Peyer's patch (tissue), 4 donors: ENCODE measurements around the gene JUN. TPM values are rescaled to one million over a fixed set of nuclear protein-coding genes. Genes with fewer than 3 reads are reported as not detected.

ENCODE experiments used
- DNase-seq, 3 donors: peaks; one replicate each; pipeline ENCODE4 v3.0.0-alpha.2; 2017 to 2019
- H3K27ac ChIP-seq, 4 donors: fragments of 200-600 bp; sonication (generic); one replicate each; pipeline ENCODE4 v1.5.1; 2016 to 2019
- H3K27me3 ChIP-seq, 2 donors: fragments of 200-600 bp; sonication (generic); one replicate each; pipeline ENCODE4 v1.5.1; 2019
- H3K36me3 ChIP-seq, 3 donors: fragments of 200-600 bp; sonication (generic); one replicate each; pipeline ENCODE4 v1.5.1; 2016 to 2019
- H3K4me1 ChIP-seq, 4 donors: fragments of 200-600 bp; sonication (generic); one replicate each; pipeline ENCODE4 v1.5.1; 2016 to 2019
- H3K4me3 ChIP-seq, 4 donors: fragments of 200-600 bp; sonication (generic); 1 replicate in 3 of 4; 2 replicates in 1 of 4; pipeline ENCODE4 v1.5.1; 2016 to 2019; ENCODE audit warnings: mild to moderate bottlenecking in 1 of 4
- H3K9me3 ChIP-seq, 4 donors: fragments of 200-600 bp; sonication (generic); one replicate each; pipeline ENCODE4 v1.5.1; 2016 to 2019; ENCODE audit warnings: mild to moderate bottlenecking in 1 of 4
- CTCF ChIP-seq, 6 experiments: fragments of 450-650 bp in 4 of 6; fragments of 200-600 bp in 2 of 6; sonication (generic) in 1 of 6; IDR thresholded peaks; one replicate each; pipeline ENCODE4 v1.5.1; 2017 to 2019; ENCODE audit warnings: antibody characterized with exemption in 6 of 6, mild to moderate bottlenecking in 3 of 6, moderate library complexity in 1 of 6
- POLR2A ChIP-seq, 2 donors: fragments of 450-650 bp; IDR thresholded peaks; one replicate each; pipeline ENCODE4 v1.5.1; 2017; ENCODE audit warnings: antibody characterized with exemption in 2 of 2, mild to moderate bottlenecking in 2 of 2, moderate library complexity in 2 of 2
- total RNA-seq, 4 donors: library from RNA; depleted of rRNA; stranded (reverse); fragments of >200 nt; gene quantifications; one replicate each; pipeline ENCODE4 v1.1.0, GENCODE V29; 2016

The JUN gene
- total RNA-seq = 100 to 1,000 TPM; 158 to 277 (median 208) TPM

GRCh38 chr1:58783993-58784757 lies at the start of gene JUN:
Gene JUN (minus strand): TSS chr1:58784047. CDS start chr1:58783070, 977 bp downstream.
- no peaks in the 10 kb centered on the region for H3K27me3 ChIP-seq
- peaks cover 0 to 7% (median 2%) of the 10 kb centered on the region in 4 donors for H3K4me1 ChIP-seq
- peak; percentile 99 to 100 (median 99) for DNase-seq
- H3K4me3 ChIP-seq = peak within 1 kb of the TSS; percentile 79 to 98 (median 86)
- peaks cover 0 to 19% (median 0%) of the 10 kb centered on the region in 3 donors for H3K36me3 ChIP-seq
- TF ChIP-seq POLR2A (IDR thresholded peaks at IDR 0.05) = peak; percentile 100
- peak in 2 of 6 experiments; percentile 2 to 44 for TF ChIP-seq CTCF (IDR thresholded peaks at IDR 0.05)
- H3K9me3 ChIP-seq = no peaks in the 10 kb centered on the region
- H3K27ac ChIP-seq = peak within 1 kb of the TSS; percentile 99 to 100 (median 99)

- Histone ChIP-seq H3K4me1 (no peaks in the 10 kb centered on the region), H3K36me3 (no peaks in the 10 kb centered on the region), H3K27ac (no peak overlapping the region), H3K4me3 (no peak overlapping the region), H3K27me3 (no peaks in the 10 kb centered on the region), H3K9me3 (no peaks in the 10 kb centered on the region)
- DNase-seq = no peak
- TF ChIP-seq CTCF (IDR thresholded peaks at IDR 0.05) = no peak
- TF ChIP-seq POLR2A (IDR thresholded peaks at IDR 0.05) = no peak
Measured at GRCh38 chr1:58833166-58833565, 49.3 kb upstream of the JUN start.

- no peak for DNase-seq
- Histone ChIP-seq H3K36me3 (no peaks in the 10 kb centered on the region), H3K27me3 (no peaks in the 10 kb centered on the region), H3K4me1 (no peaks in the 10 kb centered on the region), H3K27ac (no peak overlapping the region), H3K9me3 (peaks cover 0 to 5% (median 0%) of the 10 kb centered on the region in 4 donors), H3K4me3 (no peak overlapping the region)
- no peak for TF ChIP-seq CTCF (IDR thresholded peaks at IDR 0.05)
- no peak for TF ChIP-seq POLR2A (IDR thresholded peaks at IDR 0.05)
Measured at GRCh38 chr1:58830291-58830690, 46.4 kb upstream of the JUN start.

- H3K9me3 ChIP-seq = peaks cover 0 to 5% (median 0%) of the 10 kb centered on the region in 4 donors
- no peaks in the 10 kb centered on the region for H3K27me3 ChIP-seq
- TF ChIP-seq CTCF (IDR thresholded peaks at IDR 0.05) (no peak), POLR2A (IDR thresholded peaks at IDR 0.05) (no peak)
- DNase-seq = no peak
- no peaks in the 10 kb centered on the region for H3K36me3 ChIP-seq
- no peak overlapping the region for H3K4me3 ChIP-seq
- H3K4me1 ChIP-seq = peaks cover 0 to 4% (median 0%) of the 10 kb centered on the region in 4 donors
- H3K27ac ChIP-seq = no peak overlapping the region
Measured at GRCh38 chr1:58829866-58830265, 46.0 kb upstream of the JUN start.

- Histone ChIP-seq H3K9me3 (peaks cover 0 to 5% (median 0%) of the 10 kb centered on the region in 4 donors), H3K4me1 (peaks cover 0 to 5% (median 0%) of the 10 kb centered on the region in 4 donors), H3K4me3 (no peak overlapping the region), H3K36me3 (no peaks in the 10 kb centered on the region), H3K27me3 (no peaks in the 10 kb centered on the region), H3K27ac (no peak overlapping the region)
- no peak for DNase-seq
- TF ChIP-seq POLR2A (IDR thresholded peaks at IDR 0.05) (no peak), CTCF (IDR thresholded peaks at IDR 0.05) (no peak)
Measured at GRCh38 chr1:58827298-58827697, 43.5 kb upstream of the JUN start.
